ENCODE measurements around the gene CCDC88B. TPM values are rescaled to one million over a fixed set of nuclear protein-coding genes. Genes with fewer than 3 reads are reported as not detected.
"Not testable (repeated sequence)": the region's sequence is repeated elsewhere in the genome, so short reads cannot be mapped to it uniquely, and the experiment has no call there.

Gene CCDC88B
- total RNA-seq, 1 experiment from 2014 or later: 0.63 TPM

- no peak for DNase-seq (ENCODE audit: low read depth)
Measured at GRCh38 chr11:64320556-64320955, 19.4 kb upstream of the CCDC88B start.

- DNase-seq (ENCODE audit: low read depth): no peak
Measured at GRCh38 chr11:64321026-64321425, 19.0 kb upstream of the CCDC88B start.

- DNase-seq (ENCODE audit: low read depth): no peak
Measured at GRCh38 chr11:64321533-64321932, 18.5 kb upstream of the CCDC88B start.

- no peak for DNase-seq (ENCODE audit: low read depth)
Measured at GRCh38 chr11:64322925-64323260, 17.1 kb upstream of the CCDC88B start.

GRCh38 chr11:64323373-64323772 is 16.6 kb upstream of the CCDC88B start:
- DNase-seq (ENCODE audit: low read depth): no peak

- not testable (repeated sequence) for DNase-seq (ENCODE audit: low read depth)
Measured at GRCh38 chr11:64323984-64324383, 16.0 kb upstream of the CCDC88B start.

- no peak for DNase-seq (ENCODE audit: low read depth)
Measured at GRCh38 chr11:64324692-64325469, 15.1 kb upstream of the CCDC88B start.

- DNase-seq (ENCODE audit: low read depth): no peak
Measured at GRCh38 chr11:64327375-64327774, 12.6 kb upstream of the CCDC88B start.

GRCh38 chr11:64327993-64328392 is 12.0 kb upstream of the CCDC88B start:
- no peak for DNase-seq (ENCODE audit: low read depth)

- no peak for DNase-seq (ENCODE audit: low read depth)
Measured at GRCh38 chr11:64330888-64331287, 9.1 kb upstream of the CCDC88B start.

GRCh38 chr11:64331569-64332371 is 8.2 kb upstream of the CCDC88B start:
- peak; percentile 91 for DNase-seq (ENCODE audit: low read depth)

GRCh38 chr11:64333556-64333955 is 6.4 kb upstream of the CCDC88B start:
- DNase-seq (ENCODE audit: low read depth): no peak

- peak; percentile 96 for DNase-seq (ENCODE audit: low read depth)
Measured at GRCh38 chr11:64334764-64335735, 5.0 kb upstream of the CCDC88B start.

GRCh38 chr11:64337538-64338249 is 2.3 kb upstream of the CCDC88B start:
- no peak for DNase-seq (ENCODE audit: low read depth)

- DNase-seq (ENCODE audit: low read depth): no peak
Measured at GRCh38 chr11:64338716-64339115, 1.3 kb upstream of the CCDC88B start.

GRCh38 chr11:64339286-64339685 is 718 bp upstream of the CCDC88B start:
- DNase-seq (ENCODE audit: low read depth): no peak

- no peak for DNase-seq (ENCODE audit: low read depth)
Measured at GRCh38 chr11:64340671-64341335, 799 bp downstream of the CCDC88B start.

- DNase-seq (ENCODE audit: low read depth): no peak
Measured at GRCh38 chr11:64341429-64341828, 1.4 kb downstream of the CCDC88B start.

GRCh38 chr11:64341851-64342791 is 2.1 kb downstream of the CCDC88B start:
- peak; percentile 72 for DNase-seq (ENCODE audit: low read depth)

Data from LHCN-M2 (cell line).